Stimulated activated CD4-positive, alpha-beta T cell treated with anti-CD3 and anti-CD28 coated beads, Interleukin-4, amount 100 ng/mL, for 48 hours (primary cell): ENCODE measurements around the gene TANC1.

ENCODE experiments used
- DNase-seq, 2 donors: peaks; one replicate each; pipeline ENCODE4 v3.0.0-alpha.2; 2020; ENCODE audit warnings: low read depth in 2 of 2

TANC1 gene

DNA sequence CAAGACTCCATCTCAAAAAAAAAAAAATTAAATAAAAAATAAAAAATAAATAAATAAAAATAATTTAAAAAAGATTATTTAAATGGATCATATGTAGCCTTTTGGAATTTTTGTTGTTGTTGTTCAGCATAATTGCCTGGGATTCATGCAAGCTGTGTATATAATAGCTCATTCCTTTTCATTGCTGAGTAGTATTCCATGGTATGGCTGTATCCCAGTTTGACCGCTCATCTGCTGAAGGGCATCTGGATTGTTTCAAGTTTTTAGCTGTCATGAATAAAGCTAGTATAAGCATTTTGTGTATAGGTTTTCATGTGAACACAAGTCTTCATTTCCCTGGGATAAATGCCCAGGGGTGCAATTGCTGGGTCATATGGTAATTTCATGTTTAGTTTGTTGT, 6.4 kb upstream of the TANC1 start:
- DNase-seq: no peak

DNA sequence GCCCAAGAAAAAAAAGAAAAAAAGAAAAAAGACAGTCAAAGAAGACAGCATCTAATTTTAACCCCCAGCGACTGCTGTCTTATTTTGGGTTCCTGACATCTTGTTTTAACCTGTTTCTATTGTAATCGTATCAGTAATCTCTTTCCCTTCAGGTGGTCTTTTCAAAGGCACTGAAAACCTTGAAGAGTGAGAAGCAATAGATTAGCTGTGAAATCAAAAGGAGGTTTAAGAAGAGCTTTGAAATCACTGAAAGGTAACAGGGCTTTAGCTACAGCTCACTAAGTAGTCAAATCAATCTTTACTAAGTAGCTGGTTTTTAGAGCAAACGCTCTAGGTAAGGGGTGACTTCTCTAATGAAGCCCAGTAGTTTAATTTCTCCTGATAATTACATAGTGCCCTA, 5.4 kb upstream of the TANC1 start:
- no peak for DNase-seq

DNA sequence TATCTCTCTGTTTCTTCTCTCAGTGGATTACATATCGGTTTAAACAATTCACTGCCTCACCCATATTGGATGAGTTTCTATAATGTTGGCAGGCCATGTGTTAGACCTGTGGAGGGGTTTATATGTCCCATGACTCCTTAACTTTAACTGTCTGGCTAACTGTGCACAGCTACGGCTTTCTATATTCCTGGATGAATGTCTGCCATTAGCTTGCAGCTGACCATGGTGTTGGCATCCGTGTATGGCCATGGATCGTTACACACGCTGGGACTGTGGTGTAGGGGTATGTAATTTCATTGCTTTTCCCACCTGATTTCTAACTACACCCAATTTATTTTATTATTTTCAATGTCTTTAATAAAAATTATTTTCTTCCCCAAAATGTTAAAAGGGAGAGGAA, 3.3 kb upstream of the TANC1 start:
- no peak for DNase-seq

DNA sequence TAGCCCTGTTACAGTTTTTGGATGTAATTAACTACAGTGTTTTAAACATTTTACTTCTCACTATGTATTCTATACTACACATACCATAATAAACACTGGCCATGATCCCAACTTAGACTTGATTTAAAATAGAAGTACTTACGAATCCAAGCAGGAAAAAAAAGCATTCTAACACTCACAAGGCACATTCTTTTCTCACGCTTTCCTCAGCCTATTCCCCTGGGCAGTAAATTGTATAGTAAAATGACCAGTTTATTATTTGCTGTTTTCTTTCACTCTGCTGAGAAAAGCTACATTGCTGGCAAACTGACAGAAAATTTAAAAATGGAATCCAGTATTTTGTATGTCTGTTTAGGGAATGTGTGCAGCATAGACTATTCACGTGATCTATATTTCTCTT, 2.8 kb upstream of the TANC1 start:
- DNase-seq: no peak

DNA sequence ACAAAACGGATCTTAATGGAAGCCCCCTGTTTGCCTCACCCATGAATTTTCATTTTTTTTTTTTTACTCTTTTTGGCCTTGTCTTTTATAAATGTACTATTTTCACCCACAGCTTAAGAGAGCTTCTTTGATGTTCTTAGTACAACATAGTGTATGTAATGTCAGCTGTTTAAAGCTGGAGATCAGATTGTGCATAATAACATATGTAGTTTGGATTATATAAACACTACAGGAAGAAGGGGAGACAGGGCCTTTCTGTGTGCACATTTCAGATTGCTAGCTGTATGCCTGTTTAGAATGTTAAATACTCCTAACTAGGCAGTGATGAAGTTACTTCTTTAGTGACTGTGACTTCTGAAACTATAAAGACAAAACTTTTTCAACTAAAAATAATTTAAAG, 2.1 kb upstream of the TANC1 start:
- no peak for DNase-seq

DNA sequence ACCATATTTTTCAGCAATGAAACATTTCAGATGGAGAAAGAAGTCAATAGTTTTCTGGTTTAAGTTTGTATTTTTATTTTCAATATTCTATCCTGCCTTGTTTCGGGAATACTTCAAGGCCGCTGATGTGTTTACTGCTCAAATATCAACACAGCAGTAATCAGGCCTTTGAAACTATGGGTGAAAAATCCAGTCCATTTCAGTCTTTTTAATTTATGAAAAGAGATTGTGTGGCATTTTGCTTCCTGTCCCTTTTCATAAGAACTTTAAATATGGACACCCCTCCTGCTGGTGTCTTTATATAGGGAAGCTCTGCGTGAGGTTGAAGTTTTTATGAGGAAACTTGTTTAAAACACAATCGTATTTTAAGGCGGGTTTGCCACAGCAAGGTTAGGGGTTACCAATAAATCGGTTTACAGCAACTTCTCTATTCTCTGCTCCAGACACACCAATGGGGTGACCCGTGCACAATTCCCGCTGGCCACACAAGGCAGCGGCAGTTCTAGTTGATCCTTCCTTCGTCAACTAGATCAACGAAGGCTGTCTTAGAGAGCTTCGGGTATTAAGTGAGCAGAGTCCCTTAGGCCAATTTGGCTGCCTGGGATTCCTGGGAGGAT, 1.2 kb upstream of the TANC1 start:
- no peak for DNase-seq

GRCh38 chr2:158967731-158968395, 577 bp upstream of the TANC1 start:
- DNase-seq: no peak

DNA sequence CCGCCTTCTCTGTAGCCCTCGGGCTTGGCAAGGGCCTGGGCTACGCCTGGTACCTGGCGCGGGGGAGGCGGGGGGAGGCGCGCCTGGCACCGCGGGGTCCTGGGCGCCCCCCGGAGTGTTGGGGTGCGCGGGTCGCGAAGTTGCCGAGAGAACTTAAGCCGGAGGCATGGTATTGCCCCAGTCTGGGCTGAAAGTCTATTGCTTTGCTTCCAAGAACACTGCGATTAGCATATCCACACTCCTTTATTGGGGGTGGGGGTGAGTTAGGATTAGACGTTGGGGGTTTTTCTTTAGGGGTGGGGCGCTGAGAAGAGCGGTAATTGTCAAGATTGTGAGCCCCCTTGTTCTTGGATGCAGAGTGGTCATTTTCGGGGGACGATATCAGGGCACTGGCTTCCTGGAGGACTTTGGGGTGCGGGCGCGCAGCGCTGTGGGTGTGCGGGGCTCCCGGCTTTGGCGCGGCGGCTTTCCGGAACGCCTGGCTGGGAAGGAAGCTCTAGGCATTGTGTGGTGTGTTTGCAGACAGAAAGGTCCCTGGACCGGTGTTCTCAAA, 798 bp downstream of the TANC1 start:
- DNase-seq: no peak

- no peak for DNase-seq
Measured at GRCh38 chr2:158969715-158970240, 1.3 kb downstream of the TANC1 start.

GRCh38 chr2:158970241-158970751, 1.9 kb downstream of the TANC1 start:
- no peak for DNase-seq

DNA sequence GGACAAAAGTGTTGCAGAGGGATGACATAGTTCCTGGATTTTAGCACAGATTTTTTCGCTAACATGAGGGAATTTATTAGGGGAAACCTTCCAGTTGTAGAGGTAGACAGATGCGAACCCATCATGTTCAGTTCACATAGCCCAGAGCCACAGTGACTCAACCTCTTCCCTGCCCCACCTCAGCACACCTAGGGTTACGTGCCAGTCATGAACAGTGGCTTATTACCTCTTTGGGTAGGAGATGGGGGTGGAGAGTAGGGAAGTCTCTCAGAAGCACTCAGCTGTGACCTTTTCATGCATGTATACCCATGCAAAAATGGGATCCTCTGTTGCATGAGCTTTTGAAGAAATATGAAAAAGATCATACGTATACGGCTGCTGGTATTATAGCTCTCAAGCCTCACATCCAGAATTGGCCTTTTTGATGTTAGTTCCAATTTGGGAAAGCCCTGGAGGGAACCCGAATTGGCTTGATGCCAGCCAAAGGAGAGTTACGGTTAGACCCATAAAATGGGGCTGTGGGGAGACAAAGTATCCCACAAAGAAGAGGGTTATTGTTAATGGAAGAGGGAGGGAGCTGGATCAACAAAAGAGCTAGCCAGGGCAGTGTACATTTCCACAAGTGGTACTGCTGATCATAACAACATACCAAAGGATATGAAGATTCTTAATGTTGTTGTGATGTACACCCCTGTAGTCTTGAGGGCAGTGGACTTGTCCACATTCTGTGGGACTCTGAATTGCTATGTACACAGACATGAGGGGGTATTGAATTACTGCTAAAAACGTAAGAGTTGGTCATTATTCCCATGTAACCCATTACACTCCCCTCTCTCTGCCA, 4.9 kb downstream of the TANC1 start:
- no peak for DNase-seq

DNA sequence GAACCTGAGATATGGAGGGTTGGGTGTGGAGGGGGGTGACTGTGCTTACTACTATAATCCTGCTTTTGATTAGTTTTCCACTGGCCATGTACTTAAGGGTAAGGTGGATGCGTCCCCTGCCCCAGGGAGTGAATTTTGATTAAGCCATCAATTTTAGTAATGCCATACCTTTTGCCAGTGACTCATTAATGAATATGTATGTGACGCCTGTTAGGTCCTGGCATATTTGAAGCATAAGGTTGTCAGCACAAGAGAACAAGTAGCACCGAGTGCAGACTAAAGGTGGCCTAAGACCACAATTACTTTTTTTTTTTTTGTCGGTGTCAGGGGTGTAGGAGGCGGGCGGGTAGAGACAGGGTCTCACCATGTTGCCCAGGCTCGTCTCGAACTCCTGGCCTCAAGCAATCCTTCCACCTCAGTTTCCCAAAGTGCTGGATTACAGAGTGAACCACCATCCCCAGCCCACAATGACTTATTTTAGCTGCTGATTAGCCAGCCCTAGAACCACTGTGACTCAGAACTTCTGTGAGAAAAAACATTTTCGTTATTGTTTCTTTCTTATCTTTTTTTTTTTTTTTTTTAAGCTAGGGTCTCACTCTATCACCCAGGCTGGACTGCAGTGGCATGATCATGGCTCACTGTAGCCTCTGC, 7.0 kb downstream of the TANC1 start:
- DNase-seq: no peak

GRCh38 chr2:158979772-158980171, 11.3 kb downstream of the TANC1 start:
- DNase-seq: no peak

DNA sequence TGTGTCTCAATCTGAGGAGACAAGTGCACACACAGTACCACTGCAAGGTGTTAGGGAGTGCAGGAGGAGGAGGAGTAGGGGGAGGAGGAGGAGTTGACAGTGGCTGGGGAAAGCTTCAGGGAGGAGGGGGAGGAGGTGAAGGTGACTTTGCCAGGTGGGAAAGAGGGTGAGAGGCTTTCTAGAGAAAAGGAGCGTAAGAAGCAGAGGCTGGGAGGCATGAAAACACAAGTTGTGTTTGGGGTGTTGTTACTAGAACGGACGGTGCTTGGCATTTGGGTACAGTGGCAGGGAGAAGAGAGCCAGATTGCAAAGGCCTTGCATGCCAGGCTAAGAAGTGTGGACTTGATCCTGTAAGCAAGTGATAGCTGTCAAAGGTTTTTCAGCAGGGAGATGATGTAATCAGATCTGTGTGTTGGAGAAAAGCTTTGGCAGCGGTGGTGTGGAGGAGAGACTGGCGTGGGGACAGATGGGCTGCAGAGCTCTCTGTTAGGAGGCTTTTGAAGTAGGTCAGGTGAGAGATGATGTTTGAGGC, 16.2 kb downstream of the TANC1 start:
- no peak for DNase-seq

DNA sequence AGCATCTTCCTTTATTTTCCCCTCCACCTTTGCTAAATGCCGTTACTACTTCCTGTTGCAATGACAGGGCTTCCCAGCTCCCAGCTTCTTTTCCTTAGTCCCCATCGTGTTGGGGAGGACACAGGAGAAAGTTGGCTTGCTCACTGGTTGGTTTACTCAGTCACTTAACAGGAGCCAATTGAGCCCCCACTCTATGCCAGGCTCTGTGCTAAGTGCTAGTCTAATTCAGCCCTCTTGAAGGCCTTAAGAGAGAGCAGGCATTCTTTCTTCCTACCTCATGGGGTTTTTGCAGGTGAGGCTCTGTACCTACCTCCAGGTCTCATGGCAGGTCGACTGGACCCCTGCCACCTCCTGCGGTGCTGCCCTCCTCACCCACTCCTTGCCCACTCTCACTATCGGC, 20.1 kb downstream of the TANC1 start:
- no peak for DNase-seq

GRCh38 chr2:158989165-158989564, 20.7 kb downstream of the TANC1 start:
- DNase-seq: no peak

GRCh38 chr2:158990397-158991214, 22.2 kb downstream of the TANC1 start:
- DNase-seq: no peak

- no peak for DNase-seq
Measured at GRCh38 chr2:158993030-158993429, 24.6 kb downstream of the TANC1 start.

GRCh38 chr2:158993721-158994587, 25.5 kb downstream of the TANC1 start:
- no peak for DNase-seq
